Sigmoid colon (tissue), 4 donors: ENCODE measurements around the gene TUBA8.

ENCODE experiments used
- CTCF ChIP-seq, 4 experiments: fragments of 450-650 bp in 3 of 4; fragments of 200-600 bp in 1 of 4; IDR thresholded peaks; one replicate each; pipeline ENCODE4 v1.5.1; 2016 to 2019; ENCODE audit warnings: antibody characterized with exemption in 4 of 4, mild to moderate bottlenecking in 3 of 4, moderate library complexity in 2 of 4
- POLR2AphosphoS5 ChIP-seq, 4 donors: sonication (generic); formaldehyde crosslinking; IDR thresholded peaks; one replicate each; pipeline ENCODE4 v1.6.1; 2017; ENCODE audit warnings: antibody characterized with exemption in 4 of 4

DNA sequence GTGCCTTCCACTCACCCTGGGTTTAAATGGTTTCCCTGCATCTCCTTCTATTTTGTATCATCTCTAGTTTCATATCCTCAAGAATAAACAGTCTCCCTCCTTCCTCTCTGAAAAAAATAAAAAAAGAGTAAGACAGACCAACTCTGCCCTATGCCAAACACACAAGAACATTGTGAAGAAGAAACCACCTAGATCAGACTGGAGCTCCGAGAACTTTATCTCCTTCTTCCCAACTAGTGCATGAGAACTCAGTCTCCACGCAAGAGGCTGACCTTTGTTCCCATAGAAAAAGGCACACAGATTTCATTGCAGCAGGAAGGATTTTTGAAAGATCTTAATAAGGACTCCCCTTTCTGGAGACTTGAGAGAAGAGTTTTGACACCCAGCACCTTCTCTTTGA, 41.6 kb upstream of the TUBA8 start:
- TF ChIP-seq CTCF (IDR thresholded peaks at IDR 0.05) (no peak), POLR2AphosphoS5 (IDR thresholded peaks at IDR 0.05) (no peak)
